CD4-positive, alpha-beta T cell (primary cell): Measurements from ENCODE around the gene TMEM140. TPM values are rescaled to one million over a fixed set of nuclear protein-coding genes. Genes with fewer than 3 reads are reported as not detected.

Experiments used
- ATAC-seq: fragments of 200-7000 bp; cut with Tn5 transposase; one replicate; pipeline ENCODE4 v1.10.0; 2022; ENCODE audit warnings: mild to moderate bottlenecking; ENCODE audit not compliant: poor library complexity
- CTCF ChIA-PET: fragments of 350-600 bp; sonication (Branson Sonifier 250); formaldehyde crosslinking; loops from one replicate; lab custom pipeline; 2021; ENCODE audit warnings: antibody characterized with exemption, inconsistent platforms; lab: Charles Lee
- POLR2A ChIA-PET: fragments of 350-600 bp; sonication (Branson Sonifier 250); formaldehyde crosslinking; loops from one replicate; lab custom pipeline; 2021; ENCODE audit warnings: antibody characterized with exemption, inconsistent platforms; lab: Charles Lee
- DNase-seq, 14 experiments: peaks; one replicate each; pipeline ENCODE4 v3.0.0-alpha.2; 2013 to 2020; ENCODE audit warnings: mixed read lengths in 2 of 14
- H3K27ac ChIP-seq, 2 donors: one replicate each; pipeline versions ENCODE4 v1.5.1 to v1.7.0; 2013; ENCODE audit warnings: low read length in 2 of 2, low read depth in 1 of 2, mild to moderate bottlenecking in 1 of 2
- H3K27me3 ChIP-seq, 2 experiments: 1 replicate in 1 of 2; 2 replicates in 1 of 2; pipeline versions ENCODE4 v1.6.1 to v1.7.0; 2013; ENCODE audit warnings: low read length in 2 of 2, control low read depth in 1 of 2, mild to moderate bottlenecking in 1 of 2, moderate library complexity in 1 of 2; ENCODE audit not compliant: insufficient read depth in 2 of 2, control insufficient read depth in 1 of 2
- H3K36me3 ChIP-seq: one replicate; pipeline ENCODE4 v1.6.1; 2013; ENCODE audit warnings: low read length, control low read depth; ENCODE audit not compliant: insufficient read depth
- H3K4me1 ChIP-seq: one replicate; pipeline ENCODE4 v1.6.1; 2013; ENCODE audit warnings: low read length, control low read depth; ENCODE audit not compliant: insufficient read depth
- H3K4me3 ChIP-seq: one replicate; pipeline ENCODE4 v1.5.1; 2013; ENCODE audit warnings: mild to moderate bottlenecking, low read length, moderate library complexity
- H3K9me3 ChIP-seq, 2 experiments: 1 replicate in 1 of 2; 2 replicates in 1 of 2; pipeline versions ENCODE4 v1.6.1 to v1.7.0; 2013; ENCODE audit warnings: low read length in 2 of 2, mild to moderate bottlenecking in 2 of 2, control low read depth in 1 of 2, moderate library complexity in 1 of 2; ENCODE audit not compliant: control insufficient read depth in 1 of 2, insufficient read depth in 1 of 2
- H3K27ac Mint-ChIP-seq: one replicate; pipeline ENCODE4 v1.8.0; 2020; ENCODE audit warnings: mixed read lengths
- H3K27me3 Mint-ChIP-seq: one replicate; pipeline ENCODE4 v1.8.0; 2021; ENCODE audit warnings: mixed read lengths
- H3K36me3 Mint-ChIP-seq: one replicate; pipeline ENCODE4 v1.8.0; 2021; ENCODE audit warnings: low read depth, mixed read lengths
- H3K4me1 Mint-ChIP-seq: one replicate; pipeline ENCODE4 v1.8.0; 2021; ENCODE audit warnings: low read depth, mixed read lengths
- H3K4me3 Mint-ChIP-seq: one replicate; pipeline ENCODE4 v1.8.0; 2020; ENCODE audit warnings: mild to moderate bottlenecking, mixed read lengths
- H3K9me3 Mint-ChIP-seq: one replicate; pipeline ENCODE4 v1.8.0; 2020; ENCODE audit warnings: mixed read lengths
- CTCF ChIP-seq: fragments of 200-600 bp; IDR thresholded peaks from one replicate; pipeline ENCODE4 v1.8.0; 2022; ENCODE audit warnings: antibody characterized with exemption, mild to moderate bottlenecking
- intact Hi-C, 2 experiments: fragments of 100-400 bp; cut with DNase I in 1 of 2; cut with micrococcal nuclease in 1 of 2; formaldehyde crosslinking; loops; one replicate each; pipeline versions ENCODE4 v1.15.1 to v1.9.0; 2023 to 2025; cut with DNase I, micrococcal nuclease
- total RNA-seq, 174 experiments: library from RNA in 2 of 174; stranded (reverse) in 2 of 174; gene quantifications; one replicate each; pipeline ENCODE4 v1.2.3 and lab custom pipeline; 2021 to 2026

TMEM140 gene
- total RNA-seq, 2 experiments from 2014 or later: 27.7 to 32.2 TPM

- Histone ChIP-seq H3K4me1 (peaks cover 45% of the 10 kb centered on the region), H3K27ac (peak overlapping the region in 1 of 2 donors; percentile 5), H3K9me3 (peaks cover 5 to 8% of the 10 kb centered on the region in 2 experiments), H3K27me3 (no peaks in the 10 kb centered on the region), H3K36me3 (peaks cover 57% of the 10 kb centered on the region), H3K4me3 (no peak overlapping the region)
- Mint-ChIP-seq H3K27ac (peak overlapping the region; percentile 94), H3K9me3 (peaks cover 5% of the 10 kb centered on the region), H3K27me3 (no peaks in the 10 kb centered on the region), H3K4me1 (peaks cover 46% of the 10 kb centered on the region), H3K36me3 (peaks cover 80% of the 10 kb centered on the region), H3K4me3 (peak overlapping the region; percentile 61)
- POLR2A ChIA-PET: interaction anchor here (5.3 kb wide), 1 partner anchor 18 kb away, joined by 35 read pairs; the partner anchor contains the start of gene TMEM140
- intact Hi-C loops: loop anchor here (2.0 to 10.0 kb wide), 6 partner anchors 16 to 712 kb away; partner anchors contain the start of genes WDR91 (in 2 of the 2), AKR1B1 (in 1 of the 2), BPGM (in 1 of the 2) and STMP1 (in 1 of the 2)
- CTCF ChIA-PET: interaction anchor here (1.5 kb wide), 1 partner anchor 181 kb away, joined by 4 read pairs; the partner anchor contains the start of gene AGBL3
- DNase-seq: no peak
- TF ChIP-seq CTCF: no peak
- no peak for ATAC-seq
Measured at GRCh38 chr7:135166338-135166990, 18.6 kb downstream of the TMEM140 start.

DNA sequence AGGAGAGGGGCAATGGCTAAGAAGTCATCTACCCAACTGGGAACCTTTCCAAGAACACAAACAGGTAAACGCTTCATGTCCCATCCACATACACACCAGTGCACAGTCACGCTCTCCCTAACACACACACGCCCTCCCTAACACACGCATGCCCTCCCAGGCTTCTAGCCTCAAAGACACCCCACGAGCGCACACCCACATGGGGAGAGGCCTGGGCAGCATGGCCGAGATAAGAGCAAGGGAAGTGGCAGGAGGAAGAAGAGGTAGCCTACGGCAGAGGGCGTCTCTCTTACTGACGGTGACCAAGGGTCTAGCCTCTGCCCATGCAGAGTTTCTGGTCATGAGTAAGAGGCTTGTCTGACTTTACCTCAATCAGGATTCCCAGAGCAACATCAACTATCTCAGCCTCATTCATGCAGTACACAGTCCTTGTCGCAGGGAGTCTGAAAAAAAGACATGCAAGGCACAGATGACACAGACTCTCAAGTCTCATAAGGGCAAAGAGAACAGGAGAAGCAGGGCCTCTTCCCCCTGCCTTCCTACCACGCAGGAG, 19.6 kb downstream of the TMEM140 start:
- ATAC-seq (no peak), DNase-seq (peak in 1 of 14 experiments; percentile 34)
- no peak for TF ChIP-seq CTCF
- POLR2A ChIA-PET: interaction anchor here (3.2 to 5.3 kb wide), 4 partner anchors 9 to 181 kb away, joined by 10 to 111 read pairs (median 45); partner anchors contain the start of genes AGBL3 and TMEM140
- H3K27me3 Mint-ChIP-seq: no peaks in the 10 kb centered on the region
- H3K27ac Mint-ChIP-seq: peak overlapping the region; percentile 94
- H3K9me3 Mint-ChIP-seq: peaks cover 5% of the 10 kb centered on the region
- H3K4me1 Mint-ChIP-seq: peaks cover 48% of the 10 kb centered on the region
- H3K27me3 ChIP-seq: no peaks in the 10 kb centered on the region
- H3K4me1 ChIP-seq: peaks cover 47% of the 10 kb centered on the region
- no peak overlapping the region for H3K4me3 ChIP-seq
- CTCF ChIA-PET: interaction anchor here (3.8 kb wide), 1 partner anchor 18 kb away, joined by 53 read pairs; the partner anchor contains the start of gene TMEM140
- peaks cover 0 to 1% of the 10 kb centered on the region in 2 experiments for H3K9me3 ChIP-seq
- H3K36me3 ChIP-seq: peaks cover 47% of the 10 kb centered on the region
- peaks cover 70% of the 10 kb centered on the region for H3K36me3 Mint-ChIP-seq
- intact Hi-C loops: loop anchor here (2.0 to 10.0 kb wide), 6 partner anchors 17 to 713 kb away; partner anchors contain the start of genes WDR91 (in 2 of the 2), AKR1B1 (in 1 of the 2), BPGM (in 1 of the 2) and STMP1 (in 1 of the 2)
- H3K27ac ChIP-seq: peak overlapping the region; percentile 18 to 49
- H3K4me3 Mint-ChIP-seq: peak overlapping the region; percentile 76

DNA sequence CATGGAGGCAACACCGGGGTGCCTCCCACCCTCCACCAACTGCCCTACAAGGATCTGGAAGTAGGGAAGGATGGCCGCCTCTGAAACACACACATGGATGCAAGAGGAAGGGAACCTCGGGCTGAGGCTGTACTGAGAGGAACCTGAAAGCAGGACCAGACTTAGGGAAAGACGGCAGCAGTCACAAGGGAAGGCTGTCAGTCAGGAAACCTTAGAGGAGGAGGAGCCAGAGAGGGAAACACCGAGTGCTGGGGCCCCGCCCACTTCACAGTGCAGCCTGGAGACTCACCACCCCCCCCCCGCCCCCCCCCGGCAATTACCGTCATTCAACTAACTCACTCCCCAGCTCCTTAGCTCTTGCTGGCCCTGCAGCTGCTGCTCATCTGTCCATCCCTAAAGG, 20.1 kb downstream of the TMEM140 start:
- peak overlapping the region; percentile 91 for H3K4me3 Mint-ChIP-seq
- peaks cover 46% of the 10 kb centered on the region for H3K36me3 ChIP-seq
- peaks cover 47% of the 10 kb centered on the region for H3K4me1 ChIP-seq
- H3K27me3 ChIP-seq: no peaks in the 10 kb centered on the region
- peak overlapping the region; percentile 18 to 49 for H3K27ac ChIP-seq
- H3K27ac Mint-ChIP-seq: peak overlapping the region; percentile 94
- ChIA-PET CTCF (interaction anchor here (3.5 to 3.8 kb wide), 2 partner anchors 8 to 19 kb away, joined by 19 to 53 read pairs; partner anchors contain the start of gene TMEM140), POLR2A (interaction anchor here (3.2 to 4.2 kb wide), 3 partner anchors 10 to 182 kb away, joined by 10 to 111 read pairs (median 55); partner anchors contain the start of genes AGBL3 and TMEM140)
- ATAC-seq (no peak), DNase-seq (peak in 6 of 14 experiments; percentile 28 to 77 (median 50))
- peaks cover under 1% of the 10 kb centered on the region for H3K9me3 Mint-ChIP-seq
- no peaks in the 10 kb centered on the region for H3K27me3 Mint-ChIP-seq
- H3K36me3 Mint-ChIP-seq: peaks cover 65% of the 10 kb centered on the region
- intact Hi-C loops: loop anchor here (2.0 to 10.0 kb wide), 6 partner anchors 44 to 713 kb away; partner anchors contain the start of genes WDR91 (in 2 of the 2), AGBL3 (in 1 of the 2), AKR1B1 (in 1 of the 2) and BPGM (in 1 of the 2)
- H3K4me3 ChIP-seq: no peak overlapping the region
- TF ChIP-seq CTCF: no peak
- peaks cover 48% of the 10 kb centered on the region for H3K4me1 Mint-ChIP-seq
- no peaks in the 10 kb centered on the region for H3K9me3 ChIP-seq
